Activated naive CD8-positive, alpha-beta T cell treated with anti-CD3 and anti-CD28 coated beads, Interleukin-2, amount 10 ng/mL, durations not matched to agents 7 days and 5 days (primary cell): Measurements from ENCODE around the gene USP16. TPM values are rescaled to one million over a fixed set of nuclear protein-coding genes. Genes with fewer than 3 reads are reported as not detected.

Source experiments
- ATAC-seq: fragments of 150-1000 bp; cut with Tn5 transposase; one replicate; pipeline ENCODE4 v1.10.0; 2021; ENCODE audit warnings: low read depth, moderate library complexity
- POLR2A ChIA-PET: fragments of 350-600 bp; sonication (Branson Sonifier 250); formaldehyde crosslinking; loops from one replicate; lab custom pipeline; 2021; ENCODE audit warnings: antibody characterized with exemption; lab: Charles Lee
- DNase-seq: peaks from one replicate; pipeline ENCODE4 v3.0.0; 2021
- H3K27ac Mint-ChIP-seq: one replicate; pipeline ENCODE4 v1.8.0; 2022; ENCODE audit warnings: mild to moderate bottlenecking, mixed read lengths
- H3K27me3 Mint-ChIP-seq: one replicate; pipeline ENCODE4 v1.8.0; 2022; ENCODE audit warnings: mild to moderate bottlenecking, moderate library complexity, mixed read lengths
- H3K36me3 Mint-ChIP-seq: one replicate; pipeline ENCODE4 v1.8.0; 2021; ENCODE audit warnings: mild to moderate bottlenecking, mixed read lengths
- H3K4me1 Mint-ChIP-seq: one replicate; pipeline ENCODE4 v1.8.0; 2021; ENCODE audit warnings: mixed read lengths
- H3K4me3 Mint-ChIP-seq: one replicate; pipeline ENCODE4 v1.8.0; 2022; ENCODE audit warnings: mild to moderate bottlenecking, moderate library complexity, mixed read lengths
- H3K9me3 Mint-ChIP-seq: one replicate; pipeline ENCODE4 v1.8.0; 2021; ENCODE audit warnings: mixed read lengths
- total RNA-seq, 2 experiments: library from RNA; stranded (reverse); gene quantifications; one replicate each; pipeline ENCODE4 v1.2.3, GENCODE V29; 2021

USP16 gene
- total RNA-seq, 2 experiments from 2014 or later: 39.5 to 40.9 TPM

GRCh38 chr21:29098156-29098555 lies 73.7 kb downstream of the USP16 start:
- ATAC-seq: no peak
- H3K27me3 Mint-ChIP-seq: no peaks in the 10 kb centered on the region

DNA sequence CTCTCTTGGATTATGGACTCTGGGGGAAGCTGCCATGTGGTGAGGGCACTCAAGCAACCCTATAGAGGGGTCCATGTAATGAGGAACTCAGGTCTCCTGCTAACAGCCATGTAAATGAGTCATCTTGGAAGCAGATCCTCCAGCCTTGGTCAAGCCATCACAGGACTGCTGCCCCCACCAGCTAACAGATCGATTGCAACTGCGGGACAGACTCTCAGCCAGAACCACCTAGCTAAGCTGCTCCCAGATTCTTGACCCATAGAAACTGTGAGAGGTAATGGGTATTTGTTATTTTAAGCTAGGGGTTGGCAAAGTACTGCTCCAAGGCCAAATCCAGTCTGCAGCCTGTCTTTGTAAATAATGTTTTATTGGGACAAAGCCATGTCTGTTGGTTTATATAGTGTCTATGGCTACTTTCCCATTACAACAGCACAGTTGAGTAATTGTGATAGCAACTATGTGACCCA lies 78.4 kb downstream of the USP16 start:
- DNase-seq: no peak
- H3K4me3 Mint-ChIP-seq: no peak overlapping the region
- no peaks in the 10 kb centered on the region for H3K9me3 Mint-ChIP-seq
- peaks cover 14% of the 10 kb centered on the region for H3K36me3 Mint-ChIP-seq
- H3K4me1 Mint-ChIP-seq: no peaks in the 10 kb centered on the region
- no peak for ATAC-seq
- no peaks in the 10 kb centered on the region for H3K27me3 Mint-ChIP-seq
- no peak overlapping the region for H3K27ac Mint-ChIP-seq
- POLR2A ChIA-PET: no interaction called here

More at GRCh38 chr21:29098156-29098555, 73.7 kb downstream of the USP16 start:
- Mint-ChIP-seq H3K9me3 (no peaks in the 10 kb centered on the region), H3K27ac (no peak overlapping the region), H3K4me1 (no peaks in the 10 kb centered on the region), H3K4me3 (no peak overlapping the region), H3K36me3 (peaks cover 14% of the 10 kb centered on the region)
- DNase-seq: no peak
- POLR2A ChIA-PET: no interaction called here

Other genes with a start within 250 kb of the USP16 start
- gene LTN1, start 31.8 kb upstream of the USP16 start, total RNA-seq: 10 to 100 TPM; 27.4 to 29.3 TPM
- gene RWDD2B, start 5.3 kb upstream of the USP16 start, total RNA-seq: 1 to 10 TPM; 7.5 to 9.2 TPM
- 100 to 1,000 TPM; 184 to 185 TPM for gene CCT8, start 49.0 kb downstream of the USP16 start, total RNA-seq
- 10 to 100 TPM; 10.2 to 12.0 TPM for gene MAP3K7CL, start 106.0 kb downstream of the USP16 start, total RNA-seq